NCI-H146 treated with DMSO at 0.1 percent for 48 hours (cell line): ENCODE data around the gene CACNA1C.
"Not testable (repeated sequence)": the region's sequence is repeated elsewhere in the genome, so short reads cannot be mapped to it uniquely, and the experiment has no call there.

Experiments used
- DNase-seq: peaks from one replicate; lab custom pipeline; 2025; ENCODE audit not compliant: unreplicated experiment; lab: John Stamatoyannopoulos, UW

CACNA1C gene

DNA sequence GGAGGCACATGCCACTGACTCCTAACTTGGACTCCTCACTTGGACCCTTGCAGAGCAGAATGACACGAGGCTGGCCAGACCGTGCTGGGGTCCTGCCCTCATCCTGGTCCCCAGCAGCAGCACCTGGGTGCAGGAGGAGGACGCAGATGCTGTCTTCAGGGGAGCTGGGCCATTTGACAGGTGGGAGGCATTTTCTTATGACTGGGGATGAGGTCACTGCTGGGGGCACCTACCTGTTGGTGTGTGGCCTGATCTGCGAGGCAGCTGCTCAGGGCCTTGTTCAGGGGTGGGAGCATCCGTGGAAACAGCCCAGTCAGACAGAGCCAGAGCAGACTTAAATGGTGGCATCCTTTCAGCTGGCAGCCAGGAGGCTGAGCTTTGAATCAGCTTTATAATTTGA lies 57.3 kb downstream of the CACNA1C start:
- DNase-seq, result no peak

DNA sequence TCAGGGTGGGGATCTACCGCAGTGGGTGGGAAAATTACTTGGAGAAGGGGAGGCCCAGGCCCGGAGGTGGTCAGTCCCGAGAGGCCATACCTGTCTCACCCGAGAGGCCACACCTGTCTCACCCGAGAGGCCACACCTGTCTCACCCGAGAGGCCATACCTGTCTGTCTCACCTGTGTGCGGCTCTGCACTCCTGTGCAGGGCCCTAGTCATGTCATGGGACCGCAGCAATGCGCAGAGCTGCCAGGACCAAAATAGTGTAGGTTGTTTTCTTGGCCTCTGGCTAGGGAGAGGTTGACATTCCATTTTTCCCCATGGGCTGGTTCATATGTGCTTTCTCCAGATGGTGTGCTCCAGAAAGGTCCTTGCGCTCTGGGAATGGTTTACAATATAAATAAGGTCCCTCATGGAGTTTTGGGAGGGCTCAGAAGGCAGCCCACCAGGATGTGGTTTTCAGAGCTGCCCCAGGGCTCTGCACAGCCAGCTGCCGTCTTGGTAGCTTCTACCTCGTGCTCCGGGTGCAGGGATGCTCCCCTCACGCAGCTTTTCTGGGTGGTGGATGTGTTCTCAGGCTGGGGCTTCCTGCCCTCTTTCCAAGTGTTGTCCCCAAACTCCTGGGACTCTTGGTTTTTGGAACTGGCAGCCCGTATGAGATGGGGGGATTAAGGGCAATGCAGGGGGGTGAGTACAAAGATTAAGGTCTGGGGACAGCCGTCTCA lies 58.2 kb downstream of the CACNA1C start:
- no peak for DNase-seq

DNA sequence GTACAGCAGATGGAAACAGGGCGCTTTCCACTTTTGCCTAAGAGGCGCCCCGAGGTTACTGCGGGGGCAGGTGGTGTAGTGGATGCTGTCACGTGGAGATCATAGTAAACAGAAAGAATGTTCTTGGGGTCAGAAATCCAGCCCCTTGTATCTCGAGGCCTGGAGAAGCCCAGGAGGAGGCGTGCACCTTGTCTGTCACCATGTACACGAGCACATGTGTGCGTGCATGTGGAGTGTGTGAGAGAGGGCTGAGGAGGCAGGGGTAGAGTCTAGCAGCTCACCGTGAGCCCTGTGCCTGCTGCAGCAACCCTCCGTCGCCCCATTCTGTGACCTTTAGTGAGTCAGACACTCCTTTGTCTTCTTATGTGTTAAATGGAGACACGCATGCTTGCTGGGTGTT lies 59.0 kb downstream of the CACNA1C start:
- no peak for DNase-seq

DNA sequence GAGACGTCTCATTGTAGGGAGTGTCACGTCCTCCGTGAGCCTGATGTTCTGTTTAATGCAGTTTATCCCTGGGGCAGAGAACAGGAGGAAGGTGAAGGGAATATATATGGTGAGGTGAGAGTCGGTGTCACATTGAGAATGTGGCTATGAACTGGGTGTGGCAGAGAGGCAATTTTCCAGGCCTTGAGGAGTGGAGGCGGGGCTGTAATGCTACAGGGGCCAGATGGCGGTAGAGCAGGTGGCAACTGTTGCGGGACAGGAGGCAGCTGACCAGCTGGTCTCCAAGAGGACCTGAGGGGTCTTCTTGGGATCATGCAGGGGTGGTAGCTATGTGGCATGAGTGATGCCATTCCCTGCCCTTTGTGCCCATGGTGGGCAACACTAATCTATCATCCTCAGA lies 59.6 kb downstream of the CACNA1C start:
- DNase-seq, result no peak

DNA sequence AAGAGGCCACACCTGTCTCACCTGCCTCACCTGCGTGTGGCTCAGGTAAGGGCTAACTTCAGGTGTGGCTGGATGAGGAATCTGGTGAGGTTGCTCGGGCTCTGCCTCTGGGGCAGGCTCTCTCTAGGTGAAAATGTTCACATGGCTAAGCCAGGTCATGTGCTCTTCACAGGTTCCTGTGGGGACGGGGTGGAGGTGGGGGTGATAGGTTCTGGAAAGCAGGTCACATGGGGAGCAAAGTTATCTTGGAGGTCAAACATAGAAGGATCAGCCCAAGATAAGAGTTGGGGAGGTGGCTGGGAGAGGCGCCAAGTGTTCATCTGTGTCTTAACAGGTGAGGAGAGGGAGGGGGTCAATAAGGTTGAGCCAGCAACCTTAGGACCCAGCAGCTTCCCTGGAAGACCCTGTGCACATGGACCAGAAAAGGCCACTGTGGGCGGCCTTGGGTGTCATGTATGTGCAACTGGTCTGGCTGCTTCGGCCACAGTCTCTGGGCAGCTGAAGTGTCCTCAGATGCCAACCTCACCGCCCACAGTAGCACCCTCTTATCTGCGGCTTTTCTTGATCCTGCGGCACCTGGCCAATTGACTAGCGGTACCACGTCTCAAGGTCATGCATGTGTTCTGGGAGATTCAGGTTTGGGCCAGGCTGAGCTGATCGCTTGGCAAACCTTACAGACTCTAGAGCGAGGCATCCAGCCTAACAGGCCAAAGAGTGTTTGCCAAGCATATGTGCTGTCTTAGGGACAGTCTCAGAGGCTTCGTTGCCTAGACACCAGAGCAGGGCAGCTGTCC lies 60.5 kb downstream of the CACNA1C start:
- no peak for DNase-seq

DNA sequence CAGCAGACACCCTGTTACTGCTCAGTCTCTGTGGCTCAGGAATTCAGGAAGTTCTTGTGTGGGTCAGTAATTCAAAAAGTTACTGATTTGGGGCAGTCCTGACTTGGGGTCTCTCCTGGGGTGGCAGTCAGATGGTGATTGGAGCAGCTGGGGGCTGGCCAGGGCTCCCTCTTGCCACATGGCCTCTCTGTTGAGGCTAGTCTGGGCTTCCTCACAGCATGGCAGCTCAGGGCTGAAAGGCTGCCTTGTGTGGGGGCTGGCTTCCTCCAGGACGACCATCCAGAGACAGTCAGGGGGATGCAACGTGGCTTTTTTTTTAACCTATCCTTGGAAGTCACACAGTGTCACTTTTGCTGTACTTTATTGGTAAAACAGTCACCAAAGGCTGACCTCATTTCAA lies 61.3 kb downstream of the CACNA1C start:
- DNase-seq, result no peak

DNA sequence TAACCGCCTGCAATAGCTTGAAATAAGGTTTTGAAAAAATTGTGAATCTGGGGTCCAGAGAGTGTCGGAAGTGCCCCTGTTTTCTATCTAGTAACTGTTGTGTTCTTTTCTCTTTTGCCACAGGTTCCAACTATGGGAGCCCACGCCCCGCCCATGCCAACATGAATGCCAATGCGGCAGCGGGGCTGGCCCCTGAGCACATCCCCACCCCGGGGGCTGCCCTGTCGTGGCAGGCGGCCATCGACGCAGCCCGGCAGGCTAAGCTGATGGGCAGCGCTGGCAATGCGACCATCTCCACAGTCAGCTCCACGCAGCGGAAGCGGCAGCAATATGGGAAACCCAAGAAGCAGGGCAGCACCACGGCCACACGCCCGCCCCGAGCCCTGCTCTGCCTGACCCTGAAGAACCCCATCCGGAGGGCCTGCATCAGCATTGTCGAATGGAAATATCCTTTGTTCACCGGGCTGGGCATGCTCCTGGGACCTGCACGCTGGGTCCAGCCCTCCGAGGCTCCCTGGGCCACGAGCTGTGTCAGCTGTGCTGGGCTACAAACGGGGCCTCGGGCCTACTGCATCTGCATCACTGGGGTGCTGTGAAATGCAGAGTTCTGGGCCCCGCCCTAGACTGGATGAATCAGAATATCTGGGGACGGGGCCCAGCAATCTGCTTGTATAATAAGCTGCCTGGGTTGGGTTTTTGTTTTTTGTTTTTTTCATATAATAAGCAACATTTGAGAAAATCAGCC lies 62.5 kb downstream of the CACNA1C start:
- no peak for DNase-seq

DNA sequence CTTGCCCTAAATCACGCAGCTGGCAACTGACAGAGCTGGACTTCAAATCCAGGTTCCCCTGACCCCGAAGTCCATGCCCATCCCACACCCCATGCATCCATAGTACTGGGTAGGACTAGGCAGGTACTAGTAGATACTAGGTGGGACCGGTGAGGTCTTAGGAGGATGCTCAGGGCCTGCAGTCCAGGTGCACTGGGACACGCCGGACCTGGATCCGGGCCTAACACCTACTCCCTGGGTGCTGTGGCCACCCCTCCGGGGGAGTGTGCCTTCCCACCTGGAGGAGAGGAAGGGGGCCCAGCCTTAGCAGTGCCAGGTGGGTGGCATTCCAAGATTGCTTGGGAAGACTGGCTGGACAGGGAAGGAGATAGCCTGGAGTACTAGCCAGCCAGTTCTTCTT lies 64.8 kb downstream of the CACNA1C start:
- no peak for DNase-seq

DNA sequence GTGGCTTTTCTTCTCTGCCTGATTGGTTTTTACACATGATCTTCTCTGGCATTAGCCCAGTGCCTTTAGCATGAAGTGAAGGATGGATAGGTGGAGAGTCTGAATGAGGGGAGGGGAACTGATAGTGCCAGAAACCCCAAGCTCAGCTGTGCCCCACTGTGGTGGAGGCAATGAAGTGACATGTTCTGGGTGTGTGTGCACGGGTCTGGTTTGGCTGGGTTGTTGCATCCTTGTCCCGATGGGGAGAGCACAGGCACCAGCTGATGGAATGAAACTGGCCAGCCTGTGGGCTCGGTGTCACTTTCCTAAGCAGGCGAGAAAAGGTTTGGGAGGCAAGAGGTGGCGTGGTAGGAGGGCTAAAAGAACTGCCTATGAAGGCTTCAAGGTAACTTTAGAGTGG lies 65.3 kb downstream of the CACNA1C start:
- DNase-seq, result no peak

DNA sequence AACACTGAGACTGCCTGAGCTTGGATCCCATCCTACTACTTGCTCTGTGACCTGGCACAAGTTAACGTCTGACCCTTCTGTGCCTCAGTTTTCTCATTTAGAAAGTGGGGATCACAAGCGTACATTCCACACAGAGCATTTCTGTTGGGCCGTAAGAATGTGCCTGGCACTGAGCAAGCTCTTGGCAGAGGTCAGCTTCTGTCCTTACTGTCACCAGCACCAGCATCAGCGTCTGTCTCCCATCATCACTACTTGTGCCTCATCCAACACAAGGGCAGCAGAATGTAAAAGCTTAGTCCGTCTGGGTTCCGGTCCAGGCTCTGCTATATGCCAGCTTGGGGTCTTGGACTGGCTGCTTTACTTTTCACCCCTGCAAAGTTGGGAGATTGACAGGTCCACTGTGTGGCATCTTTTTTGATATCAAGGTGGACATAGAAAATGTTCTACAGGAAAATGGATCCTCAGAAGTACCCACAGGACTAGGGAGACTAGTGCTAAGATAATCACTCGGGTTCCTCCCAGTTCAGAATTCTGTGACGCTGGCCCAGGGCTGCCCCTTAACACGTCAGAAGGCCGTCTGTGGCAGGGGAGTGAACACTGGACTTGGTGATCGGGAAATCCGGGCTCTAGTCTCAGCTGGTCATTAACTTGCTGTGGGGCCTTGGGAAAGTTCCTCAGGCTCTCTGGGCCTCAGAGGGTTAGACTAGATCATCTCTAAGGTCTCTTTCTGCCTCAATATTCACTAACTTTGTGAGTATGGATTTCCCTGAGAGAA lies 65.9 kb downstream of the CACNA1C start:
- DNase-seq, result no peak

DNA sequence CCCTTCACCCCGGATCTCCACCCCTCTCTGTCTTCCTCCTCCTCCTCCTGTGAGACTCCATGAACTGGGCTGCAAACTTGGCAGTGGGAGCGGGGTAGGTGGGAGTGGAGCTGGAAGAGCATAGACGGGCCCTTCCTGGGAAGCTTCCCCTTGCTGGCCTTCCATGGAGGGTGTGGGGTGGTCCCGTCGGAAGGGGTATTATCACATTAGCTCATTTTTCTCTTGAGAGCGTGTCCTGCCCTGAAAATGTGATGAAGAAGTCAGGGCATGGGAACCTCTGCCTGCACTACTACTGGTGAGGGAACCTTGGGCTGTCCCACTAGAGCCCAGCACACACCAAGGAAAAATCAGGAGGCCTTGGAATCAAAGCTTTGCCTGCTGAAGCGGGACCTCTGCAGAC lies 66.5 kb downstream of the CACNA1C start:
- DNase-seq, result no peak

DNA sequence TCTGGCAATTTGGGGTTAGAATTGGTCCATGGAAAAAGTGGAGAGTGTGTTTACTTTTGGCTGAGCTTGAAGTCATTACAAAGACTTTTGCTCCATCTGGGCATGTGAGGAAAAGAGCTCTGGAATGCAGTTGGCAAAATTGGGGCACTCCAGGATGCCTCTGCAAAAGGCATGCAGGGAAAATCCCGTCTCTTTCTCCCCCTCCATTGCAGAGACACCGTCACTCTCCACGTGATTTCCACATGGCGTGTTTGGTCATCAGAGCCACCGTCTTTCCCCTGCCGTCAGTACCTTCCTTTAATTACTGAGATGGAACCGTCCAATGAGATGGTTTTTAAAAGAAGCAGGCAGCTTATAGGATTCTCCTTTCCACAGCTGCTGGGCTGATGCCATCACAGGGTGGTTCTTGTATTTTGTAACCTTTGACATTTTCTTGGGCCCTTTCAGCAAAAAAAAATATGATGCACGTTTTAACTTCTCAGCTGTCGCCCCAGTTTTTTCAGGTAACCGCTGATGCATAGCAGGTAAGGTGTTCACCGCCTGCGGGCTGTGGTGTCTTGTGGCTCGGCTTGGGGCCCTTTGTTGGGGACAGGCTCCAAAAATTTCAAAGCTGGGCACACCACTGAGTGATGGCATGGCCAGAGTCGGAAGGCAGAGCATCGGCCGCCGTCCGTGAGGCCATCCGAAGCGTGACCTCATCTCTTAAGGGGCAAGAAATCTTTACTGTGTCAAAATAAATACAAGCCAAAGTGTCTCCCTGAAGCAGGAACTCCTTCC lies 68.4 kb downstream of the CACNA1C start:
- no peak for DNase-seq

DNA sequence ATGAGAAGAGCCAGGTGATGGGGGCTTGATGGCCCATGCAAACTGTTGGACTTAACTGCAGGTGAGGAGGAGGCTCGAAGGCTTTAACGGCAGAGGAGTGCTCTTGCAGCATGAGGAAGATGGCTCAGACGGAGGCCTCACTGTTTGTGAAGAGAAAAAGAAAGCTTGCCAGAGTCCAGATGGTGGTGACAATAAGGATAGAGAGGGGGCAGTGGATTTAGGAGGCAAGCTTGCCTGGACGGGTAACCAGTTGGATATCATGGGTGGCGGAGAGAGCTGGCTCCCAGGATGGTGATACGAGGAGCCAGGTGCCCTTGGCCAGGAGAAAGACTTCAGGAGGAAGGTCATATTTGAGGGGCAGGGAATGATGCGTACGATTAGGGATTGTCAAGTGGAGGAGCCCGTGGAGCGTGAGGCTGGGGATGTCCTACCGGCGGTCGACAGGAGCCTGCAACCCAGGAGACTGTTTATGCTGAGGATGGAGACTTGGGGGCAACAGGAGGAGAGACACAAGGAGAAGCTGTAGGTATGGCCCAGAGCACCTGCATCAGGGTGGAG lies 71.8 kb downstream of the CACNA1C start:
- no peak for DNase-seq

DNA sequence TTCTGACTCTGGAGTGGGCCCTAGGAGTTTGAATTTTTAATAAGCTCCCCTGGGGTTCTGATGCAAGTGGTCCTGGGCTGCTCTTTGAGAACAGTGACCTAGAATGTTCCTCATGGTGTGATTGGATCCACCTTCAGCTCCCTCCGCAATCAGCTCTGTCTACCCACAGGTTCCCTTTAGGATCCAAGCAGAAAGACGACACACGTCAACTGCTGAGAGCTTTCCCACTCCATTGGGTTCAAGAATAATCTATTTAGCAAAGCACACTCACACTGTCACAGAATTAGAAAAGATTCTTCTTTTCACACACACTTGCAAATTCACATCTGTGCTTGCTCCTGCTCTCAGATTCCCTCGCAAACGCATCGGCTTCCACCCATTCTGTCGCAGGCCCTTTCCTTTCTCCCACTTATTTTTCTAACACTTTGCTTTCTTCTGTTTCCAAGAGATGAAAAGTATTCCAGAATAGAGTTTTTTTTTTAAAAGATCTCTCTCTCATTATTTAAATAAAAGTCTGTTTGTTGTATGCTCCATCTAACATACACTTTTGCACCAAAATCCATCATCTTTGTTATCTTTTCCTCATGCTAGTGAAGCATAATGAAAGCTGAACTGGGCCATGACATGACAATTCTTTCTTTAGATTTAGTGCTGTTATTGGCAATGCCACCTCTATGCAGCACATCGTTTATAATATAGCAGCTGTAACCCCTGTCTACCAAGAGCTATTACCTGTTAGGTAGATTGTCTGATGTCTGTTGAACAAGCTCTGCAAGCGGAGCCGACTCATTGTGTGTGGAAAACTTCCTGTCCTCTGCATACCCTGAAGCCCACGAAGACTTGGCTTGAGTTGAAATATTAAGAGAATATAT lies 73.1 kb downstream of the CACNA1C start:
- no peak for DNase-seq

DNA sequence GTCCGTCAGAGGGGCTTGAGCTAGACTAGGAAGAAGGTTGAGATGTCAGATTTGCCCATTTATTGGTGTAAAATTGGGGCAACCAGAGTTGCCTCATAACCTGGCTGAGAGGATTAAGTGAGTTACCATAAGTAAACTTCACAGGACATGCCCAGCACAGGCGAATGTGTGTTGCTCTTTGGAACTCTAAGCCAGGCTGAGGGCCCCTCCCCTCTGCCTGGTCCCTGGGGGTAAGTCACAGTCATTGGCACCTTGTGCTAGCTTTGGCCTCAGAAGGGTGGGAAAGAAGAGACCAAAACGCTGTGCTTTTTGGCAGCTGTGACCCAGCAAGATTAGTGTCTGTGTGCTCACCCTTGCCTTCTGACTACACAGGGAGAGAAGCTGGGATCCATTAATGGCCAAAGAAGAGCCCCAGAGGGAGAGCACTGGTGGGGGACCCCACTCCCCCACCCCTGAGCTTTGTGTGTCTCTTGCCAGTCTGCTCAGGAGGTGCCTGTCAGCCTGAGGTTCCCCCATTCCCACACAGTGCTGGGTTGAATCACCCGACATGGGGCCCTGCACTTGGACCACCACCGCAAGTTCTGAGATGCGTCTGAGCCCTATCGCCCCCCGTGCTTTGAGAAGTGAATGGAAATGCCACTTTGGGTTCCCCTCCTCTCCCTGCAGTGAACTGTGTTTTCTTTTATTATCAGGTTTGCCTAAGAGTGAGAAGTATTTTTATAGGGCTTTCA lies 74.1 kb downstream of the CACNA1C start:
- no peak for DNase-seq

DNA sequence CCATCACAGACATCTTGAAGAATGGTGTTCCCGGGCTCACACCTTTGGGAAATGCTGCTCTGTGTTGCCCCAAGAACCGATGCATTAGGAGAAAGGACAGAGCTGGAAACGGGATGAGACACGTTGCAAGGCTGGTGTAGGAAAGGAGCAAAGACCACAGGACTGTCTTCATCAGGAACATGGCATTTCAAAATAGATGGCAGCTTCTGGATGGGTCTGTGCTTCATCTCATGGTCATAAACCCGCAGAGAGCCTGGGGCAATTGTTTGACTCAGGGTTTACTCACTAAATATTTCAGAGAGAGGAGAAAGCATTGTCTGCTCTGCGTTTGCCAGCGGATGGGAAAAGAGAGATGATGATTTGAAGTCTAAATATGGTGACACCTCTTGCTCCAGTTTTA lies 76.3 kb downstream of the CACNA1C start:
- no peak for DNase-seq

DNA sequence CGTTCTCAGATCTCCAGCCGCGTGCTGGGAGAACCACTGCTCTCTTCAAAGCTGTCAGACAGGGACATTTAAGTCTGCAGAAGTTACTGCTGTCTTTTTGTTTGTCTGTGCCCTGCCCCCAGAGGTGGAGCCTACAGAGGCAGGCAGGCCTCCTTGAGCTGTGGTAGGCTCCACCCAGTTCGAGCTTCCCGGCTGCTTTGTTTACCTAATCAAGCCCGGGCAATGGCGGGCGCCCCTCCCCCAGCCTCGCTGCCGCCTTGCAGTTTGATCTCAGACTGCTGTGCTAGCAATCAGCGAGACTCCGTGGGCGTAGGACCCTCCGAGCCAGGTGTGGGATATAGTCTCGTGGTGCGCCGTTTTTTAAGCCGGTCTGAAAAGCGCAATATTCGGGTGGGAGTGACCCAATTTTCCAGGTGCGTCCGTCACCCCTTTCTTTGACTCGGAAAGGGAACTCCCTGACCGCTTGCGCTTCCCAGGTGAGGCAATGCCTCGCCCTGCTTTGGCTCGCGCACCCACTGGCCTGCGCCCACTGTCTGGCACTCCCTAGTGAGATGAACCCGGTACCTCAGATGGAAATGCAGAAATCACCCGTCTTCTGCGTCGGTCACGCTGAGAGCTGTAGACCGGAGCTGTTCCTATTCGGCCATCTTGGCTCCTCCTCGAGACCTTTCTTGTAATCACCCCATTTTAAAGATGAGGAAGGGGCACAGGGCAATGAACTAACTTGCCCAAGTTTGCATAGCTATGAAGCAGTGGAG lies 83.1 kb downstream of the CACNA1C start:
- DNase-seq, result not testable (repeated sequence)

DNA sequence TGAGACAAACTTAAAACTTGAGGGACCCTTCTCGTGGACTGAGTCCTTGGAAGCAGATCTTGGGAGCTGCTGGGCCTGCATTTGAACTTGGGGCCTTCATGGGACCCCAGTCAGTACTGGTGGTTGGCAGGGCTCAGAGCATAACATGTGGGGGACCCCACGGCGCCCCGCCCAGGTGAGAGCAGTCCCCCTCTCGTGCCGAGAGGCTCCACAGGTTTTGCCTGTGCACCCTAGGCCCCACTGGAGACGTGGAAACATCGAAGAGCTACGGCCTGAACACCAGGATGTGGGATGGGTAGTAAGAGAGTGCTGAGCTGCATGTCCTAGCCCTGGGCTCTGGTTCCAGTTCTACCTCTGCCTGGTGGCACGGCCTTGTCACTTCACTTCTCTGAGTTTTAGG lies 84.1 kb downstream of the CACNA1C start:
- DNase-seq, result no peak
